Psoas muscle (tissue), 8 donors: Measurements from ENCODE around the gene APOL2. TPM values are rescaled to one million over a fixed set of nuclear protein-coding genes. Genes with fewer than 3 reads are reported as not detected.
A peak's percentile ranks its signal among the peaks of the same experiment; 100 is the strongest.

Experiments used
- ATAC-seq, 4 donors: fragments of 200-7000 bp; cut with Tn5 transposase; one replicate each; pipeline ENCODE4 v1.9.1; 2020; ENCODE audit warnings: moderate library complexity in 3 of 4, mild to moderate bottlenecking in 2 of 4
- DNase-seq, 2 donors: peaks; one replicate each; pipeline ENCODE4 v3.0.0-alpha.2; 2020
- H3K27ac ChIP-seq: fragments of 200-600 bp; one replicate; pipeline ENCODE4 v1.8.0; 2022
- H3K27me3 ChIP-seq, 3 donors: fragments of 200-600 bp in 1 of 3; one replicate each; pipeline versions ENCODE4 v1.6.1 to v1.8.0; 2013 to 2022; ENCODE audit warnings: low read length in 2 of 3, mild to moderate bottlenecking in 2 of 3, moderate library complexity in 1 of 3; ENCODE audit not compliant: insufficient read depth in 3 of 3
- H3K36me3 ChIP-seq, 2 donors: fragments of 200-600 bp in 1 of 2; one replicate each; pipeline versions ENCODE4 v1.6.1 to v1.8.0; 2013 to 2022; ENCODE audit warnings: low read depth in 1 of 2, mild to moderate bottlenecking in 1 of 2, moderate library complexity in 1 of 2; ENCODE audit not compliant: insufficient read depth in 1 of 2
- H3K4me1 ChIP-seq: fragments of 200-600 bp; one replicate; pipeline ENCODE4 v1.8.0; 2022
- H3K4me3 ChIP-seq: fragments of 200-600 bp; one replicate; pipeline ENCODE4 v1.8.0; 2022; ENCODE audit warnings: mild to moderate bottlenecking
- H3K9me3 ChIP-seq: fragments of 200-600 bp; one replicate; pipeline ENCODE4 v1.8.0; 2022
- WGBS, 3 donors: extraction: QIAGEN DNeasy Blood & Tissue Kit; methylation state at CpG; one replicate each; pipeline versions ENCODE4 v1.1.6 to v1.1.7; 2013; 5-methylcytosine and 5-hydroxymethylcytosine counted together
- intact Hi-C, 2 donors: fragments of 100-400 bp; cut with DNase I; formaldehyde crosslinking; loops; one replicate each; pipeline versions ENCODE4 v1.11.0 to v1.14.2; 2022
- polyA plus RNA-seq, 3 donors: library from polyadenylated mRNA; stranded (reverse); fragments of 200-250 nt; gene quantifications; one replicate each; pipeline ENCODE4 v1.2.3, GENCODE V29; 2013
- total RNA-seq, 4 donors: library from RNA; stranded (reverse); fragmentation: NEBNext Ultra II Directional in 2 of 4; extraction: Animal tissue kit (Norgen Biotek cat#: 25700) in 2 of 4; gene quantifications; one replicate each; pipeline versions ENCODE4 v1.2.1 to v1.2.4, GENCODE V29; 2021 to 2023
- TF ChIP-seq, protein P1 (sequence below): fragments of 200-600 bp; IDR thresholded peaks from one replicate; pipeline ENCODE4 v1.8.0; 2022; ENCODE audit warnings: antibody characterized with exemption
- donor health status: healthy with polysubstance abuse.
- donor health status: DM: no; HTN: no; CAD: no; lungs with moderate emphysema.
- donor health status: Bipolar disorder and iron deficiency.
- donor health status: healthy.
- donor health status: DM: yes; HTN: yes; CAD: no.
- donor health status: DM: no; HTN: no; CAD: no.
- donor health status: DM: no; HTN: no; CAD: no.
- donor health status: DM: yes; HTN: yes; CAD: no.

Gene APOL2
- total and polyA plus RNA-seq, 7 donors: 17.5 to 54.7 (median 43.2) TPM

DNA sequence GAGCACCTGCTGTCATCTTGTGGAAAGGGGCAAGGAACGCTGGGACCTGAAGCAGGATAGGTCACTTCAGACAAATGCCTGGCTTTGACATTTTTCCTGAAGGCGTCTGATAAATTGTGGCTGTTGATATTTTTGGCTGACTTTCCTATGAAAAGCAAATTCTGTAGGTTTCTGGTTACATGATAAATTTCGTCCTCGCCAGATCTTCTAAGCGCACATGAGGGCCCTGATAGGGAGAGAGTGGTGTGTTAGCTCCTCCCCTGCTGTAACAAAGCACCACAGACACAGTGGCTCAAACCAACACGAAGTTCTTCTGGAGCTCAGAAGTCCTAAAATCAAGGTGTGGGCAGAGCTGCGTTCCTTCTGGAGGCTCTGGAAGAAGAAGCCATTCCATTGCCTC, 57.3 kb downstream of the APOL2 start:
- DNase-seq: no peak
- intact Hi-C loops: no loop called here
- Histone ChIP-seq H3K27me3 (no peaks in the 10 kb centered on the region), H3K9me3 (no peaks in the 10 kb centered on the region), H3K27ac (no peak overlapping the region), H3K4me1 (no peaks in the 10 kb centered on the region), H3K36me3 (no peaks in the 10 kb centered on the region), H3K4me3 (no peak overlapping the region)
- WGBS, 3 donors: 80 to 84% (median 84%) methylated on average over 7 of the region's 7 CpGs
- TF ChIP-seq, protein P1, sequence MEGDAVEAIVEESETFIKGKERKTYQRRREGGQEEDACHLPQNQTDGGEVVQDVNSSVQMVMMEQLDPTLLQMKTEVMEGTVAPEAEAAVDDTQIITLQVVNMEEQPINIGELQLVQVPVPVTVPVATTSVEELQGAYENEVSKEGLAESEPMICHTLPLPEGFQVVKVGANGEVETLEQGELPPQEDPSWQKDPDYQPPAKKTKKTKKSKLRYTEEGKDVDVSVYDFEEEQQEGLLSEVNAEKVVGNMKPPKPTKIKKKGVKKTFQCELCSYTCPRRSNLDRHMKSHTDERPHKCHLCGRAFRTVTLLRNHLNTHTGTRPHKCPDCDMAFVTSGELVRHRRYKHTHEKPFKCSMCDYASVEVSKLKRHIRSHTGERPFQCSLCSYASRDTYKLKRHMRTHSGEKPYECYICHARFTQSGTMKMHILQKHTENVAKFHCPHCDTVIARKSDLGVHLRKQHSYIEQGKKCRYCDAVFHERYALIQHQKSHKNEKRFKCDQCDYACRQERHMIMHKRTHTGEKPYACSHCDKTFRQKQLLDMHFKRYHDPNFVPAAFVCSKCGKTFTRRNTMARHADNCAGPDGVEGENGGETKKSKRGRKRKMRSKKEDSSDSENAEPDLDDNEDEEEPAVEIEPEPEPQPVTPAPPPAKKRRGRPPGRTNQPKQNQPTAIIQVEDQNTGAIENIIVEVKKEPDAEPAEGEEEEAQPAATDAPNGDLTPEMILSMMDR: no peak
- no peak for ATAC-seq

DNA sequence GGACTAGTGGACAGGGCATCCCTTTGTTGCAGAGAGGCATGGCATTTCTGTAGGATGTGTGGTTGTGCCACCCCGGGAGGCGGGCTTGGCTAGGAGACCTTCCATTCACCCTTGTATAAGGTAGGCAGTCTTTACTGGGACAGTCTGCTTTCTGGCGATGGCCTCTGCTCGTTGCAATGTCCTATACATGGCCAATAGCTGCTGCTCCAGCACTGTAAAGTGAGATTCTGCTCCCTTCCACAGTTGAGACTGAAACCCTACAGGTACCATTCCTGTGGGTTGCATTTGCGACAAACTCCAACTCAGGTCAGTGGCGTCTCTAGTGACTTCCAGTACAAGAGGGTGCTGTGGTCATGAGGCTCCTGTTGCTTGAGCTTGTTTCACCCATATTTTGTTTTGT, 58.4 kb downstream of the APOL2 start:
- intact Hi-C loops: loop anchor here in 1 of 2 donors (2.0 kb wide), 1 partner anchor 36 kb away; no protein-coding TSS in a partner anchor
- Histone ChIP-seq H3K27me3 (no peaks in the 10 kb centered on the region), H3K4me1 (no peaks in the 10 kb centered on the region), H3K9me3 (no peaks in the 10 kb centered on the region), H3K4me3 (no peak overlapping the region), H3K36me3 (no peaks in the 10 kb centered on the region), H3K27ac (no peak overlapping the region)
- WGBS, 3 donors: 84 to 94% (median 85%) methylated on average over 6 of the region's 6 CpGs
- no peak for DNase-seq
- TF ChIP-seq, protein P1: no peak
- no peak for ATAC-seq

DNA sequence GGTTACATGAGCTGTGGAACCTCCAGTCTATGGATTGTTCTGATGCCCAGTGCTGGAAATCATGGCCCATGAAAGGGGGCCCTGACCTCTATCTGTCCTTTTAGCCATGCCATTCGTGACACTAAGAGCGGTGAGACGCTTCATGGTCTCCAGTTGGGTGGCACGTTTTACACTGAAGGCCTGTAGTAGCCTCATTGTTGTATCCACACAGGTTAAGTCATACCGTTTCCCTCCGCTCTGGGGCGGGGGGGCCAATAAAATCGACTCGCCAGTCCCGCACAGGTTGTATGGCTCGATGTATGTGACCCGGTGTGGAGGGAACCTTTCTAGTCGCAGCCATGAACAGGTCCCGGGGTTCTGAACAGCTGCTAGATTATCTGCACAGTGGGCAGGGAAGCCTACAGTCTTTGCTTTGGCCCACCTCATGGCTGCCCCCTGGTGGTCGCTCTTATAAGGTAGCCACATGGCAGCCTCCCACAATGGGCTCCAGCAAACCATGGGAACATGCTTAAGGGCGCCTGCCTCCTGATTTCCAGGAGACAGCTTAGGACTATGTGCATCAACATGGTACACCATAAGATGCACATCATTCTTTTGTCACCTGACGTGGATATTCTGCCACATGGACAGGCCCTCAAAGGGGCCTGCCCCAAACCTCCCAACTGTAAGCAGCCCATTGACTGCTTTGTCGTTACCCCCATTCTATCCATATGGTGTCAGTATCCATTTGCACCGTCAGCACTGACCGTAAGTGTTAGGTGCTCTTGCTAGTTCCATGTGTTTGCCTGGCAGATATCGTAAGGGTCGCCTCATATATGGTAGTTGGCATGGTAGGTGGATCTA, 59.1 kb downstream of the APOL2 start:
- H3K27ac ChIP-seq: no peak overlapping the region
- no peaks in the 10 kb centered on the region for H3K9me3 ChIP-seq
- TF ChIP-seq, protein P1: peak; percentile 88

DNA sequence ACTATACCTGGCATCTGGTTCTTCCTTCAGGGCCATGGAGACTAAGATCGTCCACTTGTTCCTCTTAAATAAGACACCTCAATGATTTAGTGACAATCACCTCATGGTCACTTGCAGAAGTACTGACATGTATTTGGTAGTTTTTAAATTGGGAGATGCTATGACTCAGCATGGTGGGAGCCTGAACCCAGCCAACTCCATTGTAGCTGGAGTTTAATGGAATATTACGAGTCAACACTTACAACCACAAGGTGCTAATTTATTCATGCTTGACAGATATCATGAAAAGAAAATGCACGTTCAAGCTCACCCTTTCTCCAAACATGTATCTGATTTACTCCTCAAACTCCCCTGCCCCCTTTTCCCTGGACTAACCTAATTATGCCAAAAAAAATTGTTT, 62.2 kb downstream of the APOL2 start:
- H3K4me3 ChIP-seq: no peak overlapping the region
- no peaks in the 10 kb centered on the region for H3K36me3 ChIP-seq
- intact Hi-C loops: no loop called here
- ATAC-seq (no peak), DNase-seq (no peak)
- H3K27ac ChIP-seq: no peak overlapping the region
- no peaks in the 10 kb centered on the region for H3K4me1 ChIP-seq
- no peaks in the 10 kb centered on the region for H3K9me3 ChIP-seq
- WGBS, 3 donors: 77 to 80% (median 78%) methylated on average over 3 of the region's 3 CpGs
- no peaks in the 10 kb centered on the region for H3K27me3 ChIP-seq
- TF ChIP-seq, protein P1: no peak

More for the DNA sequence above, 59.1 kb downstream of the APOL2 start:
- no peaks in the 10 kb centered on the region for H3K36me3 ChIP-seq
- no peak overlapping the region for H3K4me3 ChIP-seq
- intact Hi-C loops: loop anchor here in 1 of 2 donors (2.0 kb wide), 1 partner anchor 35 kb away; no protein-coding TSS in a partner anchor
- ATAC-seq: peak; percentile 83 to 95 (median 90)
- peak; percentile 86 to 90 for DNase-seq
- no peaks in the 10 kb centered on the region for H3K27me3 ChIP-seq
- no peaks in the 10 kb centered on the region for H3K4me1 ChIP-seq
- WGBS, 3 donors: 60 to 71% (median 63%) methylated on average over 22 of the region's 22 CpGs

Other genes starting within 250 kb of the APOL2 start
- 10 to 100 TPM; 28.4 to 50.4 (median 36.8) TPM for gene RBFOX2, start 210.7 kb downstream of the APOL2 start, total RNA-seq
- gene RBFOX2, start 210.7 kb downstream of the APOL2 start, polyA plus RNA-seq: 10 to 100 TPM in 2 of 3 donors, 1 to 10 TPM in 1; 7.7 to 20.5 (median 10.4) TPM
- gene APOL3, start 78.8 kb downstream of the APOL2 start, total RNA-seq: 10 to 100 TPM; 15.1 to 24.1 (median 18.3) TPM
- gene APOL3, start 78.8 kb downstream of the APOL2 start, polyA plus RNA-seq: 10 to 100 TPM; 11.1 to 16.3 (median 15.1) TPM
- gene APOL4, start 37.7 kb downstream of the APOL2 start, total RNA-seq: 1 to 10 TPM in 3 of 4 donors, under 1 TPM in 1; 0.86 to 6.8 (median 2.5) TPM
- 1 to 10 TPM; 1.1 to 2.1 (median 1.6) TPM for gene APOL4, start 37.7 kb downstream of the APOL2 start, polyA plus RNA-seq
- 10 to 100 TPM in 3 of 4 donors, 1 to 10 TPM in 1; 5.7 to 16.3 (median 13.5) TPM for gene APOL1, start 13.6 kb upstream of the APOL2 start, total RNA-seq
- gene APOL1, start 13.6 kb upstream of the APOL2 start, polyA plus RNA-seq: 1 to 10 TPM; 5.3 to 6.0 (median 5.8) TPM
- 100 to 1,000 TPM in 3 of 4 donors, 10 to 100 TPM in 1; 92.0 to 214 (median 179) TPM for gene MYH9, start 148.4 kb upstream of the APOL2 start, total RNA-seq
- 10 to 100 TPM; 35.6 to 89.3 (median 56.3) TPM for gene MYH9, start 148.4 kb upstream of the APOL2 start, polyA plus RNA-seq
- gene TXN2, start 242.1 kb upstream of the APOL2 start, total RNA-seq: 100 to 1,000 TPM in 3 of 4 donors, 10 to 100 TPM in 1; 83.9 to 146 (median 112) TPM
- gene TXN2, start 242.1 kb upstream of the APOL2 start, polyA plus RNA-seq: 100 to 1,000 TPM; 109 to 155 (median 115) TPM